IPS-11a (cell line): ENCODE results near the gene SHROOM3.
"Not testable (repeated sequence)": the region's sequence is repeated elsewhere in the genome, so short reads cannot be mapped to it uniquely, and the experiment has no call there.

ENCODE experiments used
- H3K4me3 ChIP-seq: one replicate; pipeline ENCODE4 v1.5.1; 2013; ENCODE audit warnings: low read depth, low read length, control low read depth

The SHROOM3 gene

GRCh38 chr4:76589402-76589801 lies 154.4 kb downstream of the SHROOM3 start:
- H3K4me3 ChIP-seq, result no peak overlapping the region

- no peak overlapping the region for H3K4me3 ChIP-seq
Observed at GRCh38 chr4:76589872-76590797, 155.1 kb downstream of the SHROOM3 start.

GRCh38 chr4:76590798-76591281 lies 155.8 kb downstream of the SHROOM3 start:
- no peak overlapping the region for H3K4me3 ChIP-seq

GRCh38 chr4:76591992-76592391 lies 157.0 kb downstream of the SHROOM3 start:
- no peak overlapping the region for H3K4me3 ChIP-seq

GRCh38 chr4:76592460-76592859 lies 157.4 kb downstream of the SHROOM3 start:
- no peak overlapping the region for H3K4me3 ChIP-seq

- H3K4me3 ChIP-seq, result no peak overlapping the region
Observed at GRCh38 chr4:76594173-76594572, 159.1 kb downstream of the SHROOM3 start.

- H3K4me3 ChIP-seq, result no peak overlapping the region
Observed at GRCh38 chr4:76595435-76595834, 160.4 kb downstream of the SHROOM3 start.

- no peak overlapping the region for H3K4me3 ChIP-seq
Observed at GRCh38 chr4:76596713-76597112, 161.7 kb downstream of the SHROOM3 start.

- no peak overlapping the region for H3K4me3 ChIP-seq
Observed at GRCh38 chr4:76597423-76597979, 162.5 kb downstream of the SHROOM3 start.

GRCh38 chr4:76600447-76600846 lies 165.4 kb downstream of the SHROOM3 start:
- H3K4me3 ChIP-seq, result no peak overlapping the region

- H3K4me3 ChIP-seq, result no peak overlapping the region
Observed at GRCh38 chr4:76601791-76602190, 166.8 kb downstream of the SHROOM3 start.

- no peak overlapping the region for H3K4me3 ChIP-seq
Observed at GRCh38 chr4:76605099-76605563, 170.1 kb downstream of the SHROOM3 start.

- H3K4me3 ChIP-seq, result no peak overlapping the region
Observed at GRCh38 chr4:76606645-76607265, 171.7 kb downstream of the SHROOM3 start.

- H3K4me3 ChIP-seq, result no peak overlapping the region
Observed at GRCh38 chr4:76607266-76607799, 172.3 kb downstream of the SHROOM3 start.

GRCh38 chr4:76607846-76608245 lies 172.8 kb downstream of the SHROOM3 start:
- H3K4me3 ChIP-seq, result no peak overlapping the region

GRCh38 chr4:76608549-76608948 lies 173.5 kb downstream of the SHROOM3 start:
- not testable (repeated sequence) for H3K4me3 ChIP-seq

- no peak overlapping the region for H3K4me3 ChIP-seq
Observed at GRCh38 chr4:76610751-76611547, 175.9 kb downstream of the SHROOM3 start.

- no peak overlapping the region for H3K4me3 ChIP-seq
Observed at GRCh38 chr4:76611616-76612207, 176.7 kb downstream of the SHROOM3 start.

GRCh38 chr4:76614589-76614988 lies 179.6 kb downstream of the SHROOM3 start:
- no peak overlapping the region for H3K4me3 ChIP-seq

- no peak overlapping the region for H3K4me3 ChIP-seq
Observed at GRCh38 chr4:76615999-76616398, 181.0 kb downstream of the SHROOM3 start.
